Prostate gland (tissue), 2 donors: ENCODE results near the gene GNG8.

Experiments used
- POLR2A ChIP-seq: fragments of 450-650 bp; IDR thresholded peaks from one replicate; pipeline ENCODE4 v1.6.1; 2016; ENCODE audit warnings: antibody characterized with exemption, mild to moderate bottlenecking
- TF ChIP-seq, protein P1 (sequence below), 4 experiments: fragments of 200-600 bp in 2 of 4; fragments of 450-650 bp in 2 of 4; sonication (generic) in 2 of 4; IDR thresholded peaks; 1 replicate in 3 of 4; 2 replicates in 1 of 4; pipeline ENCODE4 v1.5.1; 2016 to 2019; ENCODE audit warnings: antibody characterized with exemption in 4 of 4, mild to moderate bottlenecking in 2 of 4, moderate library complexity in 2 of 4

DNA sequence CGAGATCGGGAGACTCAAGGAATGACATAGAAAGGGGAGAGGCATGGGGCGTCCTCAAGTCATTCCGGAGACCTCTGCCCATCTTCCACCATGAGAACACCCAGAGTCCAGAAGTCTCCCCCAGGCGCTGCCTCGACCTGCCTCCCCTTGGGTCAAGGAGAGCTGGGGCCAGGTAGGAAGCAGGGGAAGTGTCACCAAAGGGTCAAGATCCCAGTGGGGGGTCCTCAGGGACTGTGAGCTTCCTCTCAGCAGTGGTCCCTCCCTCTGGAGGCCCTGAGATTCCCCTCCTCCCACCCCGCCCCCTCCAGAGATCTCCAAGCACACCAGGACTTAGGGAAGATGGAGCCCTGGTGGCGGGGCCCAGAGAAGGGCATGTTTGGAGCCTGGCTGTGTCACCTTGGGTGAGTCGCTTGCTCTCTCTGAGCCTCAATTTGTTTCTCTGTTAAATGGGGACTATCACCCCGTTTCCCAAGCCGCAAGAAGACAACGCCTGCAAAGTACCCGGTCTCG, 24.1 kb upstream of the GNG8 start:
- TF ChIP-seq, protein P1, sequence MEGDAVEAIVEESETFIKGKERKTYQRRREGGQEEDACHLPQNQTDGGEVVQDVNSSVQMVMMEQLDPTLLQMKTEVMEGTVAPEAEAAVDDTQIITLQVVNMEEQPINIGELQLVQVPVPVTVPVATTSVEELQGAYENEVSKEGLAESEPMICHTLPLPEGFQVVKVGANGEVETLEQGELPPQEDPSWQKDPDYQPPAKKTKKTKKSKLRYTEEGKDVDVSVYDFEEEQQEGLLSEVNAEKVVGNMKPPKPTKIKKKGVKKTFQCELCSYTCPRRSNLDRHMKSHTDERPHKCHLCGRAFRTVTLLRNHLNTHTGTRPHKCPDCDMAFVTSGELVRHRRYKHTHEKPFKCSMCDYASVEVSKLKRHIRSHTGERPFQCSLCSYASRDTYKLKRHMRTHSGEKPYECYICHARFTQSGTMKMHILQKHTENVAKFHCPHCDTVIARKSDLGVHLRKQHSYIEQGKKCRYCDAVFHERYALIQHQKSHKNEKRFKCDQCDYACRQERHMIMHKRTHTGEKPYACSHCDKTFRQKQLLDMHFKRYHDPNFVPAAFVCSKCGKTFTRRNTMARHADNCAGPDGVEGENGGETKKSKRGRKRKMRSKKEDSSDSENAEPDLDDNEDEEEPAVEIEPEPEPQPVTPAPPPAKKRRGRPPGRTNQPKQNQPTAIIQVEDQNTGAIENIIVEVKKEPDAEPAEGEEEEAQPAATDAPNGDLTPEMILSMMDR (IDR thresholded peaks at IDR 0.05) = no peak
- no peak for TF ChIP-seq POLR2A
